PFSK-1 (cell line): ENCODE measurements around the gene APOBEC3C.
A peak's percentile ranks its signal among the peaks of the same experiment; 100 is the strongest.

ENCODE experiments used
- FOXP2 ChIP-seq: optimal IDR thresholded peaks from 2 replicates; pipeline ENCODE3; 2011; ENCODE audit warnings: borderline replicate concordance, control low read depth, inconsistent platforms; ENCODE audit not compliant: insufficient read depth; ENCODE audit errors: extremely low read length, extremely low read depth
- POLR2AphosphoS5 ChIP-seq: IDR thresholded peaks from 2 replicates; pipeline ENCODE4 v1.6.1; 2012; ENCODE audit warnings: low read depth, mild to moderate bottlenecking, control low read depth, low read length, moderate library complexity
- SIN3A ChIP-seq: IDR thresholded peaks from 2 replicates; pipeline ENCODE4 v1.6.1; 2012; ENCODE audit warnings: mild to moderate bottlenecking, low read length, moderate library complexity, borderline replicate concordance; ENCODE audit not compliant: insufficient read depth
- TAF1 ChIP-seq: IDR thresholded peaks from 2 replicates; pipeline ENCODE4 v1.6.1; 2012; ENCODE audit warnings: low read length, control low read depth, borderline replicate concordance; ENCODE audit not compliant: insufficient read depth
- TF ChIP-seq, protein P1 (sequence below), 2 experiments: IDR thresholded peaks; 2 replicates each; pipeline versions ENCODE4 v1.6.1 to v1.8.0; 2011 to 2012; ENCODE audit warnings: low read depth in 2 of 2, low read length in 2 of 2, control low read depth in 1 of 2, inconsistent platforms in 1 of 2, mild to moderate bottlenecking in 1 of 2, moderate library complexity in 1 of 2; ENCODE audit not compliant: insufficient read depth in 1 of 2

APOBEC3C gene

DNA sequence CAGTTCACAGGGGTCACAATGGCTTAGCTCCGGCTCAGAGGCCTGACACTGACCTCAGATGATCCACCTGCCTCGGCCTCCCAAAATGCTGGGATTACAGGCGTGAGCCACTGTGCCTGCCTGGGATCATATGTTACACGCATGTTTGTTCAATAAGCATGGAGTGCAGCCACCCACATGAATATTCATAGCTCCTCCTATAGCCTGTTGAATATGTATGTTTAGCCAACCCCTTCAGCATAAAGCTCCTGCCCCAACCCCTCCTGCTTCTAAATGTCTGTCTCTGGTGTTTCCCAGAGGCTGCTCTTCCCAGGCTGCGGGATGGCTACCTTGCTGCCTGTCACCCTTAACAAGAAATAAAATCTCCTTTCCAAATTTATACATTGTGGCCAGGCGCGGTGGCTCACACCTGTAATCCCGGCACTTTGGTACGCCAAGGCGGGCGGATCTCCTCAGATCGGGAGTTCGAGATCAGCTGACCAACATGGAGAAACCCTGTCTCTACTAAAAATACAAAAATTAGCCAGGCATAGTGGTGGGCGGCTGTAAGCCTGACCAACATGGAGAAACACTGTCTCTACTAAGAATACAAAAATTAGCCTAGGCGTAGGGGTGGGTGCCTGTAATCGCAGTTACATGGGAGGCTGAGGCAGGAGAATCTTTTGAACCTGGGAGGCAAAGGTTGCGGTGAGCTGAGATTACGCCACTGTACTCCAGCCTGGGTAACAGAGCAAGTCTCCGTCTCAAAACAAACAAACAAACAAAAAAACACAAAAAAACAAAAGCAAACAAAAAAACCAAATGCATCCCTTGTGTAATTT lies 25.5 kb downstream of the APOBEC3C start:
- TF ChIP-seq, protein P1, sequence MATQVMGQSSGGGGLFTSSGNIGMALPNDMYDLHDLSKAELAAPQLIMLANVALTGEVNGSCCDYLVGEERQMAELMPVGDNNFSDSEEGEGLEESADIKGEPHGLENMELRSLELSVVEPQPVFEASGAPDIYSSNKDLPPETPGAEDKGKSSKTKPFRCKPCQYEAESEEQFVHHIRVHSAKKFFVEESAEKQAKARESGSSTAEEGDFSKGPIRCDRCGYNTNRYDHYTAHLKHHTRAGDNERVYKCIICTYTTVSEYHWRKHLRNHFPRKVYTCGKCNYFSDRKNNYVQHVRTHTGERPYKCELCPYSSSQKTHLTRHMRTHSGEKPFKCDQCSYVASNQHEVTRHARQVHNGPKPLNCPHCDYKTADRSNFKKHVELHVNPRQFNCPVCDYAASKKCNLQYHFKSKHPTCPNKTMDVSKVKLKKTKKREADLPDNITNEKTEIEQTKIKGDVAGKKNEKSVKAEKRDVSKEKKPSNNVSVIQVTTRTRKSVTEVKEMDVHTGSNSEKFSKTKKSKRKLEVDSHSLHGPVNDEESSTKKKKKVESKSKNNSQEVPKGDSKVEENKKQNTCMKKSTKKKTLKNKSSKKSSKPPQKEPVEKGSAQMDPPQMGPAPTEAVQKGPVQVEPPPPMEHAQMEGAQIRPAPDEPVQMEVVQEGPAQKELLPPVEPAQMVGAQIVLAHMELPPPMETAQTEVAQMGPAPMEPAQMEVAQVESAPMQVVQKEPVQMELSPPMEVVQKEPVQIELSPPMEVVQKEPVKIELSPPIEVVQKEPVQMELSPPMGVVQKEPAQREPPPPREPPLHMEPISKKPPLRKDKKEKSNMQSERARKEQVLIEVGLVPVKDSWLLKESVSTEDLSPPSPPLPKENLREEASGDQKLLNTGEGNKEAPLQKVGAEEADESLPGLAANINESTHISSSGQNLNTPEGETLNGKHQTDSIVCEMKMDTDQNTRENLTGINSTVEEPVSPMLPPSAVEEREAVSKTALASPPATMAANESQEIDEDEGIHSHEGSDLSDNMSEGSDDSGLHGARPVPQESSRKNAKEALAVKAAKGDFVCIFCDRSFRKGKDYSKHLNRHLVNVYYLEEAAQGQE (IDR thresholded peaks at IDR 0.05; ENCODE audit: insufficient read depth in 1 of 2, low read depth in 2 of 2, low read length in 2 of 2) = no peak
- no peak for TF ChIP-seq TAF1

DNA sequence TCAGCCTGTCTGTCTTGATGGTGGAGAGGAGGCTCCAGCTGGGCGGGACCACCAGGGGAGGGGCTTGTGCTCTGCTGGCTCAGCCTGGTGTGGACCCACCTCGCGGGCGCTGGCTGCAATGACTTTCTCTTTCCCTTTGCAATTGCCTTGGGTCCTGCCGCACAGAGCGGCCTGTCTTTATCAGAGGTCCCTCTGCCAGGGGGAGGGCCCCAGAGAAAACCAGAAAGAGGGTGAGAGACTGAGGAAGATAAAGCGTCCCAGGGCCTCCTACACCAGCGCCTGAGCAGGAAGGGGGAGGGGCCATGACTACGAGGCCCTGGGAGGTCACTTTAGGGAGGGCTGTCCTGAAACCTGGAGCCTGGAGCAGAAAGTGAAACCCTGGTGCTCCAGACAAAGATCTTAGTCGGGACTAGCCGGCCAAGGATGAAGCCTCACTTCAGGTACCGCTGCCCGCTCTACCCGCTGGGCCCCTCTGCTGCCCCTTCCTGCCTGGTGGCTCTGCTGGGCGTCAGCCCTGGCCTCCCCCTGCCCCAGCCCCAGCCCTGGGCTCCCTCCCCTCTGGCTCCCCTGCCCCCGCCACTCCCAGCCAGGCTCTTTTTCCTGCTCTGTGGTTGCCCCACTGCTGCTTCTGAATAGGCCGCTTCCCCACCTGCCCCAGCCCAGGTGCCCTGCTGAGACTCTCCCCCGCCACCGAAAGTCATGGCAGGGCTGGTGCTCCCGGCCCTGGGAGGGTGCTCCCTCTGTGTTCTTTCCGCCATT lies 26.7 kb downstream of the APOBEC3C start, which contains the start of gene APOBEC3F:
Gene APOBEC3F, plus strand, starts transcription at position 327 of the 759 bp plus-strand sequence. Its CDS starts 97 bp downstream, at position 424.
- TF ChIP-seq POLR2AphosphoS5 = 0 out of 2 replicates have a peak, but pooled peaks have one; percentile 24

DNA sequence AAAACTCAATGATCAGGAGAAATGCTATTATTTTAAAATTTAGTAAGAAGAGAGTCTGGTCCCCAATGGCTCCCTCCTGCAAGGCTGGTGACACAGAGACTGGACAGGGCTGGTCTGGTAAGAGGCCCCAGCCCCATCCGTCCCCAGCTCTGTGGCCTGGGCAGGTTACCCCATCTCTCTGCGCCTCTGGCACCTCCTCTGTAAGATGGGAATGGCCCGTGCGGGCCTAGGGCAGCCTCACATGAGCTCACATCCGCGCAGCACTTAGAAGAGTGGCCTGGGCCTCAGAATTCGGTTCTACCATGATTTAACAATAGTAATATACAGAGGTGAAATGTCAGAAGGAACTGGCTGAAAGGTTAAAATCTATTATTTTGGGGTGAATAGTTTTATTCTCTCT lies 27.9 kb downstream of the APOBEC3C start:
- TF ChIP-seq, protein P1 (IDR thresholded peaks at IDR 0.05; ENCODE audit: insufficient read depth in 1 of 2, low read depth in 2 of 2, low read length in 2 of 2) = no peak
- TF ChIP-seq TAF1 = no peak
- no peak for TF ChIP-seq FOXP2
- TF ChIP-seq SIN3A = no peak
- TF ChIP-seq POLR2AphosphoS5 = no peak

DNA sequence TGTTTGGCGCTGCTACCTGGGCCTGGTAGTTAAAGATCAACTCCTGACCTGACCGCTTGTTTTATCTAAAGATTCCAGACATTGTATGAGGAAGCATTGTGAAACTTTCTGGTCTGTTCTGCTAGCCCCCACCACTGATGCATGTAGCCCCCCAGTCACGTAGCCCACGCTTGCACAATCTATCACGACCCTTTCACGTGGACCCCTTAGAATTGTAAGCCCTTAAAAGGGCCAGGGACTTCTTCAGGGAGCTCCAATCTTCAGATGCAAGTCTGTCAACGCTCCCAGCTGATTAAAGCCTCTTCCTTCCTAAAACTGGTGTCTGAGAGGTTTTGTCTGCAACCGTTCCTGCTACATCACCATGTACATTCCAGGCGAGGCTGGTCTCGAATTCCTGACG lies 41.6 kb downstream of the APOBEC3C start:
- no peak for TF ChIP-seq POLR2AphosphoS5
- no peak for TF ChIP-seq SIN3A
- TF ChIP-seq FOXP2 = no peak
- no peak for TF ChIP-seq TAF1
- TF ChIP-seq, protein P1 (IDR thresholded peaks at IDR 0.05; ENCODE audit: insufficient read depth in 1 of 2, low read depth in 2 of 2, low read length in 2 of 2) = no peak

DNA sequence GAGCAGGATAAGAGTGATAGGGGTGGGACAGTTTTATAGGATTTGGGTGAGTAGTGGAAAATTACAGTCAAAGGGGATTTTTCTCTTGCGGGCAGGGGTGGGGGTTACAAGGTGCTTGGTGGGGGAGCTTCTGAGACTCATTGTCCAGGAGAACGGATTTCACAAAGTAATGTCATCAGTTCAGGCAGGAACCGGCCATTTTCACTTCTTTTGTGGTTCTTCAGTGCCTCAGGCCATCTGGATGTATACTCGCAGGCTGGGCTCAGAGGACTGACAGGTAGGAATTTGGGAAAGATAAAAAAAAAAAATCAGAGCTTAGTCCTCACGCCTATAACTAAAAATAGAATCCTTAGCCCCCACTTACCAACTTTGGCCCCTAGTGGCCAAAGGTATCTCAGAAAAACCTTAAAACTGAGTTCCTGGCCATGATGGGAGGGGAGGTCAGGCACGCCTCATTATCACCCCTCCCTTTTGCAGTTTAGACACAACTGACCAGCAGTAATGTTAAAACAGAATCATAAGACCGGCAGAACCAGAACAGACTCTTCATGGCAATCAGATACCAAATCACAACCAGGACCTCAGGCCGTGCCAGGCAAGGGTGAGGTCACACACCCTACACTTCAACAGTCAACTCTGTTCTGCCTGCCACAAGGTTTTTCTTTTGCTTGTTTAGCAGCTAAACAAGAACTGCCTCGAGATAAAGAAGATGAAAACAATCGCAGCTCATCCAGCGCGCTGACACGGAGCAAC lies 54.2 kb downstream of the APOBEC3C start:
- no peak for TF ChIP-seq TAF1
- TF ChIP-seq, protein P1 (IDR thresholded peaks at IDR 0.05; ENCODE audit: insufficient read depth in 1 of 2, low read depth in 2 of 2, low read length in 2 of 2) = no peak
- no peak for TF ChIP-seq FOXP2
